Measurements from ENCODE around the gene SMU1.
"Not testable (repeated sequence)": the region's sequence is repeated elsewhere in the genome, so short reads cannot be mapped to it uniquely, and the experiment has no call there.

Gene SMU1

GRCh38 chr9:33097192-33097591 lies 20.7 kb upstream of the SMU1 start:
- no peak for FAIRE-seq
- DNase-seq (ENCODE audit: insufficient read length, low spot score): no peak
- TF ChIP-seq POU2F2 (IDR thresholded peaks at IDR 0.05; ENCODE audit: low read depth, low read length) (no peak), TAF1 (IDR thresholded peaks at IDR 0.05; ENCODE audit: low read depth, low read length) (no peak), POLR2A (IDR thresholded peaks at IDR 0.05; ENCODE audit: low read depth, low read length) (no peak), POLR2AphosphoS5 (IDR thresholded peaks at IDR 0.05; ENCODE audit: low read depth, low read length) (no peak), SPI1 (IDR thresholded peaks at IDR 0.05; ENCODE audit: low read depth, low read length) (no peak), PAX5 (IDR thresholded peaks at IDR 0.05; ENCODE audit: insufficient read depth, low read length, severe bottlenecking) (no peak)

GRCh38 chr9:33092634-33093033 lies 16.2 kb upstream of the SMU1 start:
- TF ChIP-seq POLR2A (IDR thresholded peaks at IDR 0.05; ENCODE audit: low read depth, low read length) (no peak), POU2F2 (IDR thresholded peaks at IDR 0.05; ENCODE audit: low read depth, low read length) (no peak), PAX5 (IDR thresholded peaks at IDR 0.05; ENCODE audit: insufficient read depth, low read length, severe bottlenecking) (no peak), SPI1 (IDR thresholded peaks at IDR 0.05; ENCODE audit: low read depth, low read length) (no peak), POLR2AphosphoS5 (IDR thresholded peaks at IDR 0.05; ENCODE audit: low read depth, low read length) (no peak), TAF1 (IDR thresholded peaks at IDR 0.05; ENCODE audit: low read depth, low read length) (no peak)
- no peak for FAIRE-seq
- no peak for DNase-seq (ENCODE audit: insufficient read length, low spot score)

- not testable (repeated sequence) for DNase-seq (ENCODE audit: insufficient read length, low spot score); FAIRE-seq
Measured at GRCh38 chr9:33085672-33086071, 9.2 kb upstream of the SMU1 start.

GRCh38 chr9:33082538-33083326 lies 6.3 kb upstream of the SMU1 start:
- DNase-seq (ENCODE audit: insufficient read length, low spot score): no peak
- TF ChIP-seq SPI1 (IDR thresholded peaks at IDR 0.05; ENCODE audit: low read depth, low read length) (peak; percentile 71), POLR2AphosphoS5 (IDR thresholded peaks at IDR 0.05; ENCODE audit: low read depth, low read length) (no peak)
- no peak for FAIRE-seq

- DNase-seq (ENCODE audit: insufficient read length, low spot score) (no peak), FAIRE-seq (no peak)
- TF ChIP-seq POLR2A (IDR thresholded peaks at IDR 0.05; ENCODE audit: low read depth, low read length) (no peak), SPI1 (IDR thresholded peaks at IDR 0.05; ENCODE audit: low read depth, low read length) (no peak), PAX5 (IDR thresholded peaks at IDR 0.05; ENCODE audit: insufficient read depth, low read length, severe bottlenecking) (no peak), TAF1 (IDR thresholded peaks at IDR 0.05; ENCODE audit: low read depth, low read length) (no peak)
Measured at GRCh38 chr9:33082128-33082527, 5.7 kb upstream of the SMU1 start.

GRCh38 chr9:33081128-33081851 lies 4.8 kb upstream of the SMU1 start:
- DNase-seq (ENCODE audit: insufficient read length, low spot score): peak; percentile 48
- TF ChIP-seq PAX5 (IDR thresholded peaks at IDR 0.05; ENCODE audit: insufficient read depth, low read length, severe bottlenecking): no peak
- no peak for TF ChIP-seq SPI1 (IDR thresholded peaks at IDR 0.05; ENCODE audit: low read depth, low read length)
- no peak for TF ChIP-seq POLR2AphosphoS5 (IDR thresholded peaks at IDR 0.05; ENCODE audit: low read depth, low read length)
- no peak for TF ChIP-seq POU2F2 (IDR thresholded peaks at IDR 0.05; ENCODE audit: low read depth, low read length)
- TF ChIP-seq TAF1 (IDR thresholded peaks at IDR 0.05; ENCODE audit: low read depth, low read length): no peak
- TF ChIP-seq POLR2A (IDR thresholded peaks at IDR 0.05; ENCODE audit: low read depth, low read length): no peak
- FAIRE-seq: peak; percentile 69

- FAIRE-seq: no peak
- DNase-seq (ENCODE audit: insufficient read length, low spot score): no peak
- TF ChIP-seq POLR2A (IDR thresholded peaks at IDR 0.05; ENCODE audit: low read depth, low read length) (no peak), PAX5 (IDR thresholded peaks at IDR 0.05; ENCODE audit: insufficient read depth, low read length, severe bottlenecking) (no peak), SPI1 (IDR thresholded peaks at IDR 0.05; ENCODE audit: low read depth, low read length) (no peak), POU2F2 (IDR thresholded peaks at IDR 0.05; ENCODE audit: low read depth, low read length) (no peak), TAF1 (IDR thresholded peaks at IDR 0.05; ENCODE audit: low read depth, low read length) (no peak)
Measured at GRCh38 chr9:33080534-33080933, 4.1 kb upstream of the SMU1 start.

GRCh38 chr9:33068991-33069390 lies 7.5 kb downstream of the SMU1 start:
- FAIRE-seq (no peak), DNase-seq (ENCODE audit: insufficient read length, low spot score) (no peak)
- TF ChIP-seq PAX5 (IDR thresholded peaks at IDR 0.05; ENCODE audit: insufficient read depth, low read length, severe bottlenecking): no peak
- TF ChIP-seq POLR2A (IDR thresholded peaks at IDR 0.05; ENCODE audit: low read depth, low read length): no peak
- no peak for TF ChIP-seq TAF1 (IDR thresholded peaks at IDR 0.05; ENCODE audit: low read depth, low read length)
- TF ChIP-seq POLR2AphosphoS5 (IDR thresholded peaks at IDR 0.05; ENCODE audit: low read depth, low read length): no peak
- no peak for TF ChIP-seq SPI1 (IDR thresholded peaks at IDR 0.05; ENCODE audit: low read depth, low read length)
- TF ChIP-seq POU2F2 (IDR thresholded peaks at IDR 0.05; ENCODE audit: low read depth, low read length): no peak

GRCh38 chr9:33065157-33066076 lies 11.1 kb downstream of the SMU1 start:
- FAIRE-seq (peak; percentile 76), DNase-seq (ENCODE audit: insufficient read length, low spot score) (no peak)
- TF ChIP-seq SPI1 (IDR thresholded peaks at IDR 0.05; ENCODE audit: low read depth, low read length): peak; percentile 80
- TF ChIP-seq POLR2AphosphoS5 (IDR thresholded peaks at IDR 0.05; ENCODE audit: low read depth, low read length): no peak; the same call in 1 of the 2 replicates
- no peak for TF ChIP-seq PAX5 (IDR thresholded peaks at IDR 0.05; ENCODE audit: insufficient read depth, low read length, severe bottlenecking)
- TF ChIP-seq POU2F2 (IDR thresholded peaks at IDR 0.05; ENCODE audit: low read depth, low read length): no peak
- 0 out of 2 replicates have a peak, but pooled peaks have one; percentile 21 for TF ChIP-seq POLR2A (IDR thresholded peaks at IDR 0.05; ENCODE audit: low read depth, low read length)
